Left kidney (tissue), 2 donors: ENCODE results near the gene CIDEC. TPM values are rescaled to one million over a fixed set of nuclear protein-coding genes. Genes with fewer than 3 reads are reported as not detected.

Experiments
- DNase-seq: peaks from one replicate; pipeline ENCODE4 v3.0.0-alpha.2; 2013
- polyA plus RNA-seq: library from polyadenylated mRNA; unstranded; fragments of 120-200 nt; gene quantifications from one replicate; pipeline ENCODE4 v1.2.1, GENCODE V29; 2013; ENCODE audit not compliant: insufficient read length

CIDEC gene
- polyA plus RNA-seq, 1 donor = not detected

GRCh38 chr3:9846231-9846630, 33.8 kb downstream of the CIDEC start:
- DNase-seq = no peak

- peak; percentile 96 for DNase-seq
Observed at GRCh38 chr3:9843715-9844438, 36.2 kb downstream of the CIDEC start, which contains the start of gene RPUSD3. Gene RPUSD3, minus strand, starts transcription at chr3:9844008. Its CDS starts 18 bp downstream, at chr3:9843990.

GRCh38 chr3:9841015-9841414, 39.0 kb downstream of the CIDEC start:
- no peak for DNase-seq

- no peak for DNase-seq
Observed at GRCh38 chr3:9838856-9839255, 41.2 kb downstream of the CIDEC start.

GRCh38 chr3:9837701-9838582, 42.1 kb downstream of the CIDEC start:
- no peak for DNase-seq

GRCh38 chr3:9834520-9835380, 45.3 kb downstream of the CIDEC start:
- no peak for DNase-seq

- DNase-seq = no peak
Observed at GRCh38 chr3:9833078-9833477, 47.0 kb downstream of the CIDEC start.

- no peak for DNase-seq
Observed at GRCh38 chr3:9831253-9831652, 48.8 kb downstream of the CIDEC start.

GRCh38 chr3:9828801-9829755, 51.0 kb downstream of the CIDEC start:
- no peak for DNase-seq

- DNase-seq = no peak
Observed at GRCh38 chr3:9826815-9827573, 53.1 kb downstream of the CIDEC start.

GRCh38 chr3:9825451-9826040, 54.5 kb downstream of the CIDEC start:
- DNase-seq = no peak

GRCh38 chr3:9820946-9821345, 59.1 kb downstream of the CIDEC start:
- no peak for DNase-seq

- no peak for DNase-seq
Observed at GRCh38 chr3:9820543-9820942, 59.5 kb downstream of the CIDEC start.

GRCh38 chr3:9818666-9819335, 61.3 kb downstream of the CIDEC start:
- no peak for DNase-seq

- no peak for DNase-seq
Observed at GRCh38 chr3:9817436-9817835, 62.6 kb downstream of the CIDEC start.
